Parathyroid adenoma (tissue), 2 donors: ENCODE data around the gene RPL12.

Experiments
- H2AFZ ChIP-seq: fragments of 300-600 bp; sonication (generic); one replicate; pipeline ENCODE4 v1.7.0; 2017; ENCODE audit warnings: antibody characterized with exemption, mild to moderate bottlenecking
- H3K27ac ChIP-seq: fragments of 300-600 bp; sonication (generic); one replicate; pipeline ENCODE4 v1.7.0; 2017
- H3K27me3 ChIP-seq: fragments of 300-600 bp; sonication (generic); one replicate; pipeline ENCODE4 v1.7.0; 2017; ENCODE audit warnings: low read length; ENCODE audit not compliant: control insufficient read depth, insufficient read depth
- H3K36me3 ChIP-seq: fragments of 300-600 bp; sonication (generic); one replicate; pipeline ENCODE4 v1.7.0; 2017; ENCODE audit warnings: low read length; ENCODE audit not compliant: control insufficient read depth, insufficient read depth
- H3K4me1 ChIP-seq: fragments of 300-600 bp; sonication (generic); one replicate; pipeline ENCODE4 v1.7.0; 2017; ENCODE audit warnings: control low read depth
- H3K4me2 ChIP-seq: fragments of 300-600 bp; sonication (generic); one replicate; pipeline ENCODE4 v1.7.0; 2017; ENCODE audit warnings: low read length
- H3K4me3 ChIP-seq: fragments of 300-600 bp; sonication (generic); one replicate; pipeline ENCODE4 v1.7.0; 2017; ENCODE audit warnings: low read depth, low read length
- H3K79me2 ChIP-seq: fragments of 300-600 bp; sonication (generic); one replicate; pipeline ENCODE4 v1.7.0; 2017; ENCODE audit warnings: control low read depth
- H3K9ac ChIP-seq: fragments of 300-600 bp; sonication (generic); one replicate; pipeline ENCODE4 v1.7.0; 2017; ENCODE audit warnings: mild to moderate bottlenecking
- H3K9me3 ChIP-seq: fragments of 300-600 bp; sonication (generic); one replicate; pipeline ENCODE4 v1.7.0; 2017; ENCODE audit warnings: low read length; ENCODE audit not compliant: control insufficient read depth
- TF ChIP-seq, protein P1 (sequence below): fragments of 300-600 bp; sonication (generic); IDR thresholded peaks from one replicate; pipeline ENCODE4 v1.7.0; 2017; ENCODE audit warnings: antibody characterized with exemption, mild to moderate bottlenecking
- donor health status: primary hyperparathyroidism.

Gene RPL12

DNA sequence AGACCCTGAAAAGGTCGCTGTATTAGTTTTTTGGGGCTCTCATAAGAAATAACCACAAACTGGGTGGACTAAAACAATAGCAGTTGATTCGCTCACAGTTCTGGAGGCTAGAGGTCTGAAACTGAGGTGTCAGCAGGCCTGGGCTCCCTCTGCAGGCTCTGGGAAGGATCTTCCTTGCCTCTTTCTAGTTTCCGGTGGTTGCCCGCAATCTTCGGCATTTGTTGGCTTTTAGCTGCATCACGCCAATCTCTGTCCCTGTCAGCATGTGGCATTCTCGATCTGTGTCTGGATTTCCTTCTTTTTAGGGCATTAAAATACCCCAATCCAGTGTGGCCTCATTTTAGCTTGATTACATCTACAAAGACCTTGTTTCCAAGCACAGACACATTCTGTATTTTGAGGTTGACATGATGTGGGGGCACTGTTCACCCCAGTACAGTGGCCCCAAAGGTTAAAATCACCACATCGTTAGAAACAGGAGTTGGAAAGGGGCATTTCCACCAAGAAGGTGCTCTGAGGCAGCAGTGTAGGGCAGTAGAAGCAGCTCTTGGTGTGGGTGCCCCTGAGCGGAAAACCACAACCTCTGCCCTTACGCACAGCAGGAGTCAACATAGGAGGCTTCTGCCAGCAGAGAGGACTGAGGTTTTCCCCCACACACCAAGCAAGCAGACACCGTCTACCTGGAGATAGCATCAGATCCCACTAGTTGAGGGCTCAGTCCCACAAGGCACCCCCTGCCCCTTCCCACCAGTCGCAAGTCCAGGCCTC lies 13.5 kb downstream of the RPL12 start:
- peaks cover 5% of the 10 kb centered on the region for H3K79me2 ChIP-seq
- no peaks in the 10 kb centered on the region for H3K36me3 ChIP-seq
- H3K9me3 ChIP-seq, result no peaks in the 10 kb centered on the region
- H3K4me2 ChIP-seq, result no peak overlapping the region
- no peaks in the 10 kb centered on the region for H3K27me3 ChIP-seq
- H2AFZ ChIP-seq, result no peak overlapping the region
- no peak overlapping the region for H3K9ac ChIP-seq
- H3K4me3 ChIP-seq, result no peak overlapping the region
- H3K27ac ChIP-seq, result no peak overlapping the region
- no peaks in the 10 kb centered on the region for H3K4me1 ChIP-seq
- TF ChIP-seq, protein P1, sequence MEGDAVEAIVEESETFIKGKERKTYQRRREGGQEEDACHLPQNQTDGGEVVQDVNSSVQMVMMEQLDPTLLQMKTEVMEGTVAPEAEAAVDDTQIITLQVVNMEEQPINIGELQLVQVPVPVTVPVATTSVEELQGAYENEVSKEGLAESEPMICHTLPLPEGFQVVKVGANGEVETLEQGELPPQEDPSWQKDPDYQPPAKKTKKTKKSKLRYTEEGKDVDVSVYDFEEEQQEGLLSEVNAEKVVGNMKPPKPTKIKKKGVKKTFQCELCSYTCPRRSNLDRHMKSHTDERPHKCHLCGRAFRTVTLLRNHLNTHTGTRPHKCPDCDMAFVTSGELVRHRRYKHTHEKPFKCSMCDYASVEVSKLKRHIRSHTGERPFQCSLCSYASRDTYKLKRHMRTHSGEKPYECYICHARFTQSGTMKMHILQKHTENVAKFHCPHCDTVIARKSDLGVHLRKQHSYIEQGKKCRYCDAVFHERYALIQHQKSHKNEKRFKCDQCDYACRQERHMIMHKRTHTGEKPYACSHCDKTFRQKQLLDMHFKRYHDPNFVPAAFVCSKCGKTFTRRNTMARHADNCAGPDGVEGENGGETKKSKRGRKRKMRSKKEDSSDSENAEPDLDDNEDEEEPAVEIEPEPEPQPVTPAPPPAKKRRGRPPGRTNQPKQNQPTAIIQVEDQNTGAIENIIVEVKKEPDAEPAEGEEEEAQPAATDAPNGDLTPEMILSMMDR, result no peak

DNA sequence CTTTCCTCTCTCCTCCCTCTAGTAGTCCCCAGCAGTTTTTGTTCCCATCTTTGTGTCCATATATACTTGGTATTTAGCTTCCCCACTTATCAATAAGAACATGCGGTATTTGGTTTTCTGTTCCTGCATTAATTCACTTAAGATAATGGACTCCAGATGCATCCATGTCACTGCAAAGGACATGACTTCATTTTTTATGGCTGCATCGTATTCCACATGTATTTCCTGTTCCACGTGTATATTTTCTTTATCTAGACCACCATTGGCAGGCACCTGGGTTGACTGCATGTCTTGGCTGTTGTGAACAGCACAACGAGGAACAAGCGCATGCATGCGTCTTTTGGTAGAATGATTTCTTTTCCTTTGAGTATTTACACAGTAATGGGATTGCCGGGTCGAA lies 20.8 kb downstream of the RPL12 start:
- no peaks in the 10 kb centered on the region for H3K36me3 ChIP-seq

DNA sequence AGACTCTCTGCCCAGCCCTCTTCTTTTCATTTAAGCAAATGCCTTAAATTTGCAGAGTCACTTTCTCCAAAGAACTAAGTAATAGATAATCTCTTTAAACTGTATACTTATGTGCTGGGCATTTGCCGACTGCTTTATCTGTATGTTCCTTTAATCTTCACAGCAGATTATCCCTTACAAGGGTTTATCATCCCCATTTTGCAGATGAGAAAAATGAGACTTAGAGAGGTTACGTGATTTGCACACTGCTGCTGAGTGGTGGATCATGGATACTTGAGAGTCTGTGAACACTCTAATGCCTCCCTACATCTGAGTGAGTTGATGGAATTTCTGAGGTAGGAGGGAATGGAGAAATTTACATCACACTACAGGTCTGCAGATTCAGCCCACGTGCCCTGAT lies 22.9 kb downstream of the RPL12 start:
- no peaks in the 10 kb centered on the region for H3K4me1 ChIP-seq
- H3K9ac ChIP-seq, result no peak overlapping the region
- H3K27me3 ChIP-seq, result no peaks in the 10 kb centered on the region
- TF ChIP-seq, protein P1, result no peak
- no peaks in the 10 kb centered on the region for H3K36me3 ChIP-seq
- no peak overlapping the region for H3K4me2 ChIP-seq
- peaks cover 12% of the 10 kb centered on the region for H3K79me2 ChIP-seq
- no peak overlapping the region for H3K27ac ChIP-seq
- H3K9me3 ChIP-seq, result no peaks in the 10 kb centered on the region
- no peak overlapping the region for H2AFZ ChIP-seq
- H3K4me3 ChIP-seq, result no peak overlapping the region

More for the DNA sequence above, 20.8 kb downstream of the RPL12 start:
- Histone ChIP-seq H3K79me2 (peaks cover 8% of the 10 kb centered on the region), H3K4me3 (no peak overlapping the region), H2AFZ (no peak overlapping the region), H3K4me2 (no peak overlapping the region), H3K9ac (no peak overlapping the region), H3K27ac (no peak overlapping the region), H3K27me3 (no peaks in the 10 kb centered on the region), H3K9me3 (no peaks in the 10 kb centered on the region), H3K4me1 (no peaks in the 10 kb centered on the region)
- TF ChIP-seq, protein P1, result no peak

DNA sequence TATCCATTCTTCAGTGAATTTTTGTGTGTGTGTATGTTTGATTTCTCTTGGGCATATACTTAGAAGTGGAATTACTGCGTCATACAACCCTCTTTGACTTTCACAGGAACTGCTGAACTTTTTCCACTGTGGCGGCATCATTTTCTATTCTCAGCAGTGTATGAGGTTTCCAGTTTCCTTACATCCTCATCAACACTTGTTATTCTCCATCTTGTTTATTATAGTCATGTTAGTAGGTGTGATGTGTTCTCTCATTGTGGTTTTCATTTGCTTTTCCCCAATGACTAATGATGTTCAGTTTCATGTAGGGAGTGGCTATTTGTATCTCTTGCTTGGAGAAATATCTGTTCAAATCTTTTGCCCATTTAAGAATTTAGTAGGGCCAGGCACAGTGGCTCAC lies 24.4 kb downstream of the RPL12 start:
- no peak overlapping the region for H2AFZ ChIP-seq
- H3K36me3 ChIP-seq, result no peaks in the 10 kb centered on the region
- H3K4me2 ChIP-seq, result no peak overlapping the region
- H3K79me2 ChIP-seq, result peaks cover 8% of the 10 kb centered on the region
- TF ChIP-seq, protein P1, result no peak
- no peak overlapping the region for H3K9ac ChIP-seq
- no peak overlapping the region for H3K4me3 ChIP-seq
- H3K9me3 ChIP-seq, result no peaks in the 10 kb centered on the region
- no peak overlapping the region for H3K27ac ChIP-seq
- no peaks in the 10 kb centered on the region for H3K27me3 ChIP-seq
- H3K4me1 ChIP-seq, result no peaks in the 10 kb centered on the region

DNA sequence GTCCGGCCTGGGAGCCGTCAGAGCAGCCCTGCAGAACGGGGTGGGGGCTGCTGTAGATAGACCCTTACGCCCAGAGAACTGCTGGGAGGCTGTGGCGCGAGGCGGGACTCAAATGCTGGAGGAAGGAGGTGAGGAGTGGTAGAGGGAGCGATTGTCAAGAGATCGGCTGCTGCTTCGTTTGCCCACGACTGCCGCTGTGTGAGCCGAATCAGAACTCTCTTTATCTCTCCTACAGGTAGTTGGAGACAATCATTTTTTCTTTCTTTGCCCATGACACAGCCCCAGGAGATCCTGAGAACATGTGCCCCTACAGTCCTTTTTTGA lies 26.6 kb downstream of the RPL12 start:
- peak overlapping the region; percentile 96 for H3K4me3 ChIP-seq
- H3K27ac ChIP-seq, result peak overlapping the region; percentile 89
- peaks cover 8% of the 10 kb centered on the region for H3K79me2 ChIP-seq
- H3K4me1 ChIP-seq, result no peaks in the 10 kb centered on the region
- no peaks in the 10 kb centered on the region for H3K27me3 ChIP-seq
- H3K4me2 ChIP-seq, result peak overlapping the region; percentile 100
- TF ChIP-seq, protein P1, result no peak
- peak overlapping the region; percentile 93 for H2AFZ ChIP-seq
- no peaks in the 10 kb centered on the region for H3K36me3 ChIP-seq
- no peaks in the 10 kb centered on the region for H3K9me3 ChIP-seq
- no peak overlapping the region for H3K9ac ChIP-seq
